ENCODE data around the gene ERBB2. TPM values are rescaled to one million over a fixed set of nuclear protein-coding genes. Genes with fewer than 3 reads are reported as not detected.

ERBB2 gene
- total RNA-seq, 2 donors from 2014 or later = 110 to 133 TPM

DNA sequence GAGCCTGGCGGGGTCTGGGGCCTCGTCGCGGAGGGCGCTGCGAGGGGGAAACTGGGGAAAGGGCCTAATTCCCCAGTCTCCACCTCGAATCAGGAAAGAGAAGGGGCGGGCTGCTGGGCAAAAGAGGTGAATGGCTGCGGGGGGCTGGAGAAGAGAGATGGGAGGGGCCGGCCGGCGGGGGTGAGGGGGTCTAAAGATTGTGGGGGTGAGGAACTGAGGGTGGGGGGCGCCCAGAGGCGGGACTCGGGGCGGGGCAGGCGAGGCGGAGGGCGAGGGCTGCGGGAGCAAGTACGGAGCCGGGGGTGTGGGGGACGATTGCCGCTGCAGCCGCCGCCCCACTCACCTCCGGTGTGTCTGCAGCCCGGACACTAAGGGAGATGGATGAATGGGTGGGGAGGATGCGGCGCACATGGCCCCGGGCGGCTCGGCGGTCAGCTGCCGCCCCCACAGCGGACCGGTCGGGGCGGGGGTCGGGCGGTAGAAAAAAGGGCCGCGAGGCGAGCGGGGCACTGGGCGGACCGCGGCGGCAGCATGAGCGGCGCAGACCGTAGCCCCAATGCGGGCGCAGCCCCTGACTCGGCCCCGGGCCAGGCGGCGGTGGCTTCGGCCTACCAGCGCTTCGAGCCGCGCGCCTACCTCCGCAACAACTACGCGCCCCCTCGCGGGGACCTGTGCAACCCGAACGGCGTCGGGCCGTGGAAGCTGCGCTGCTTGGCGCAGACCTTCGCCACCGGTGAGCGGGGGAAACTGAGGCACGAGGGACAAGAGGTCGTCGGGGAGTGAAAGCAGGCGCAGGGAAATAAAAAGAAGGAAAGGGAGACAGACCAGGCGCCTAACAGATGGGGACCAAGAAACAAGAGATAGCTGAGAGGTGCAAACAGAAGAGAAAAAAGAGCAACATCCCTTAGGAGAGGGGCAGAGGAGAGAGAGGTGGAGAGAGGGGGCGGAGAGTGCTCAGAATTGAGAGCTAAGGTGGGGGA lies 31.6 kb upstream of the ERBB2 start, which contains the start of gene PNMT:
Gene PNMT, plus strand, starts transcription at position 509 of the 980 bp plus-strand sequence. Its CDS starts 23 bp downstream, at position 532.
- Histone ChIP-seq H3K9ac (ENCODE audit: extremely low read depth, low read length, poor library complexity, severe bottlenecking) (no peak within 1 kb of the TSS), H3K9me3 (ENCODE audit: control insufficient read depth, low read length) (no peaks in the 10 kb centered on the region), H3K27ac (ENCODE audit: low read depth, low read length) (no peak within 1 kb of the TSS), H3K4me1 (ENCODE audit: control insufficient read depth, insufficient read depth, low read length) (no peaks in the 10 kb centered on the region), H3K36me3 (ENCODE audit: control insufficient read depth, insufficient read depth, low read length) (no peaks in the 10 kb centered on the region), H3K27me3 (ENCODE audit: control insufficient read depth, insufficient read depth, low read length, poor library complexity, severe bottlenecking) (peaks cover 50% of the 10 kb centered on the region), H3K4me3 (ENCODE audit: low read length) (peak within 1 kb of the TSS; percentile 53)
- peaks cover 64% of the 10 kb centered on the region for H3K27me3 Mint-ChIP-seq (ENCODE audit: insufficient read depth)
- TF ChIP-seq, protein P1, sequence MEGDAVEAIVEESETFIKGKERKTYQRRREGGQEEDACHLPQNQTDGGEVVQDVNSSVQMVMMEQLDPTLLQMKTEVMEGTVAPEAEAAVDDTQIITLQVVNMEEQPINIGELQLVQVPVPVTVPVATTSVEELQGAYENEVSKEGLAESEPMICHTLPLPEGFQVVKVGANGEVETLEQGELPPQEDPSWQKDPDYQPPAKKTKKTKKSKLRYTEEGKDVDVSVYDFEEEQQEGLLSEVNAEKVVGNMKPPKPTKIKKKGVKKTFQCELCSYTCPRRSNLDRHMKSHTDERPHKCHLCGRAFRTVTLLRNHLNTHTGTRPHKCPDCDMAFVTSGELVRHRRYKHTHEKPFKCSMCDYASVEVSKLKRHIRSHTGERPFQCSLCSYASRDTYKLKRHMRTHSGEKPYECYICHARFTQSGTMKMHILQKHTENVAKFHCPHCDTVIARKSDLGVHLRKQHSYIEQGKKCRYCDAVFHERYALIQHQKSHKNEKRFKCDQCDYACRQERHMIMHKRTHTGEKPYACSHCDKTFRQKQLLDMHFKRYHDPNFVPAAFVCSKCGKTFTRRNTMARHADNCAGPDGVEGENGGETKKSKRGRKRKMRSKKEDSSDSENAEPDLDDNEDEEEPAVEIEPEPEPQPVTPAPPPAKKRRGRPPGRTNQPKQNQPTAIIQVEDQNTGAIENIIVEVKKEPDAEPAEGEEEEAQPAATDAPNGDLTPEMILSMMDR (conservative IDR thresholded peaks at IDR 0.05) = peak; percentile 85
- no peak within 1 kb of the TSS for H3K27ac Mint-ChIP-seq
- H3K4me1 Mint-ChIP-seq = peaks cover 13% of the 10 kb centered on the region
- H3K4me3 Mint-ChIP-seq = peak within 1 kb of the TSS; percentile 40
- peak; percentile 94 for DNase-seq
- no peaks in the 10 kb centered on the region for H3K9me3 Mint-ChIP-seq
- WGBS, 2 experiments (ENCODE audit: insufficient coverage in 1 of 2, insufficient read length in 1 of 2) = 2 to 4% methylated on average over 28 to 85 of the region's 85 CpGs
- H3K36me3 Mint-ChIP-seq (ENCODE audit: low read depth) = no peaks in the 10 kb centered on the region

DNA sequence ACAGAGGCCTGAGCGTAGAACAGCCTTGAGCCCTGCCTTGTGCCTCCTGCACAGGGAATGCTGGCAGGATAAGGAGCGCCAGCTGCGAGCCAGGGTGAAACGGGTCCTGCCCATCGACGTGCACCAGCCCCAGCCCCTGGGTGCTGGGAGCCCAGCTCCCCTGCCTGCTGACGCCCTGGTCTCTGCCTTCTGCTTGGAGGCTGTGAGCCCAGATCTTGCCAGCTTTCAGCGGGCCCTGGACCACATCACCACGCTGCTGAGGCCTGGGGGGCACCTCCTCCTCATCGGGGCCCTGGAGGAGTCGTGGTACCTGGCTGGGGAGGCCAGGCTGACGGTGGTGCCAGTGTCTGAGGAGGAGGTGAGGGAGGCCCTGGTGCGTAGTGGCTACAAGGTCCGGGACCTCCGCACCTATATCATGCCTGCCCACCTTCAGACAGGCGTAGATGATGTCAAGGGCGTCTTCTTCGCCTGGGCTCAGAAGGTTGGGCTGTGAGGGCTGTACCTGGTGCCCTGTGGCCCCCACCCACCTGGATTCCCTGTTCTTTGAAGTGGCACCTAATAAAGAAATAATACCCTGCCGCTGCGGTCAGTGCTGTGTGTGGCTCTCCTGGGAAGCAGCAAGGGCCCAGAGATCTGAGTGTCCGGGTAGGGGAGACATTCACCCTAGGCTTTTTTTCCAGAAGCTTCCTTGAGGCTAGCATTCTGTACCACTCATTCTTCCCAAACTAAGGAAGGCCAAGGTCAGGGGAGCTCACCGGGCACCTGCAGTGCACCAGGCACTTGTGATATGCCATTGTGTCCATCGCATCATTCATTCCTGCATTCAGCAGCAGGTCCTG lies 29.7 kb upstream of the ERBB2 start:
- Mint-ChIP-seq H3K4me1 (peaks cover 7% of the 10 kb centered on the region), H3K36me3 (ENCODE audit: low read depth) (no peaks in the 10 kb centered on the region), H3K27ac (no peak overlapping the region), H3K4me3 (no peak overlapping the region), H3K27me3 (ENCODE audit: insufficient read depth) (peaks cover 59% of the 10 kb centered on the region), H3K9me3 (no peaks in the 10 kb centered on the region)
- no peak overlapping the region for H3K9ac ChIP-seq (ENCODE audit: extremely low read depth, low read length, poor library complexity, severe bottlenecking)
- no peak overlapping the region for H3K27ac ChIP-seq (ENCODE audit: low read depth, low read length)
- TF ChIP-seq, protein P1 (conservative IDR thresholded peaks at IDR 0.05) = no peak
- DNase-seq = no peak
- WGBS, 2 experiments (ENCODE audit: insufficient coverage in 1 of 2, insufficient read length in 1 of 2) = 92 to 93% methylated on average over 13 to 23 of the region's 23 CpGs
- no peaks in the 10 kb centered on the region for H3K4me1 ChIP-seq (ENCODE audit: control insufficient read depth, insufficient read depth, low read length)
- H3K4me3 ChIP-seq (ENCODE audit: low read length) = no peak overlapping the region
- peaks cover 50% of the 10 kb centered on the region for H3K27me3 ChIP-seq (ENCODE audit: control insufficient read depth, insufficient read depth, low read length, poor library complexity, severe bottlenecking)
- H3K36me3 ChIP-seq (ENCODE audit: control insufficient read depth, insufficient read depth, low read length) = no peaks in the 10 kb centered on the region
- H3K9me3 ChIP-seq (ENCODE audit: control insufficient read depth, low read length) = no peaks in the 10 kb centered on the region

DNA sequence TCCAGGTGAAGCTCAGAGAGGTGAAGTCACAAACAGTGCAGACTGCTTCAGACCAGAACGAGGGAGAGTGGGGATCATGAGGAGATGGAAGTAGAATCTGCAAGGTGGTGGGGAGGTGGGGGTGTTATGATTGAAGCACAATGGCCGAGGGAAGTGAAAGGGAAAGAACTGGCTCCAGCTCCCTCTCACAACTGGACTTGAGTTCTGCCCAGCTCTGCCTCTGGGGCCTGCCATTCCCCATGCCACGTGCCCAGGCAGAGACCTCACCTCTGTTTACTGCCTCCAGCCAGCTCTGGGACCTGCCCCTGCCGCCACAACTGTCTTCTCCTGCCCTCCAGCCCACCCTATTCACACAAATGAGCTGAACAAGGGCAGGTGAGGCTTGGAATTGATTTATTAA lies 29.1 kb upstream of the ERBB2 start:
- no peak overlapping the region for H3K9ac ChIP-seq (ENCODE audit: extremely low read depth, low read length, poor library complexity, severe bottlenecking)
- DNase-seq = no peak
- H3K27me3 ChIP-seq (ENCODE audit: control insufficient read depth, insufficient read depth, low read length, poor library complexity, severe bottlenecking) = peaks cover 50% of the 10 kb centered on the region
- H3K4me3 ChIP-seq (ENCODE audit: low read length) = no peak overlapping the region
- WGBS, 2 experiments (ENCODE audit: insufficient coverage in 1 of 2, insufficient read length in 1 of 2) = 67 to 74% methylated on average over 1 to 4 of the region's 4 CpGs
- peaks cover 10% of the 10 kb centered on the region for H3K4me1 Mint-ChIP-seq
- no peaks in the 10 kb centered on the region for H3K9me3 ChIP-seq (ENCODE audit: control insufficient read depth, low read length)
- no peaks in the 10 kb centered on the region for H3K9me3 Mint-ChIP-seq
- H3K27ac ChIP-seq (ENCODE audit: low read depth, low read length) = no peak overlapping the region
- H3K36me3 Mint-ChIP-seq (ENCODE audit: low read depth) = no peaks in the 10 kb centered on the region
- TF ChIP-seq, protein P1 (conservative IDR thresholded peaks at IDR 0.05) = no peak
- no peak overlapping the region for H3K27ac Mint-ChIP-seq
- peaks cover 53% of the 10 kb centered on the region for H3K27me3 Mint-ChIP-seq (ENCODE audit: insufficient read depth)
- no peaks in the 10 kb centered on the region for H3K36me3 ChIP-seq (ENCODE audit: control insufficient read depth, insufficient read depth, low read length)
- H3K4me3 Mint-ChIP-seq = no peak overlapping the region
- no peaks in the 10 kb centered on the region for H3K4me1 ChIP-seq (ENCODE audit: control insufficient read depth, insufficient read depth, low read length)
